GM18907 (cell line): ENCODE measurements around the gene CAMSAP3.
A peak's percentile ranks its signal among the peaks of the same experiment; 100 is the strongest.

Source experiments
- ATAC-seq: cut with Tn5 transposase; IDR thresholded peaks from one replicate; pipeline ENCODE4 v1.9.1; 2021; ENCODE audit warnings: mild to moderate bottlenecking, moderate library complexity; ENCODE audit not compliant: unreplicated experiment

The CAMSAP3 gene

GRCh38 chr19:7612282-7613274 lies 16.9 kb downstream of the CAMSAP3 start:
- no peak for ATAC-seq

- ATAC-seq: no peak
Observed at GRCh38 chr19:7614859-7615741, 19.4 kb downstream of the CAMSAP3 start.

GRCh38 chr19:7617172-7617571 lies 21.5 kb downstream of the CAMSAP3 start:
- ATAC-seq: no peak

- no peak for ATAC-seq
Observed at GRCh38 chr19:7617735-7618134, 22.1 kb downstream of the CAMSAP3 start.

- ATAC-seq: no peak
Observed at GRCh38 chr19:7618348-7618747, 22.7 kb downstream of the CAMSAP3 start.

- no peak for ATAC-seq
Observed at GRCh38 chr19:7618771-7619510, 23.3 kb downstream of the CAMSAP3 start.

- no peak for ATAC-seq
Observed at GRCh38 chr19:7619671-7620441, 24.2 kb downstream of the CAMSAP3 start.

- ATAC-seq: no peak
Observed at GRCh38 chr19:7620442-7621412, 25.1 kb downstream of the CAMSAP3 start.

- no peak for ATAC-seq
Observed at GRCh38 chr19:7622933-7623685, 27.4 kb downstream of the CAMSAP3 start.

- ATAC-seq: no peak
Observed at GRCh38 chr19:7623725-7624603, 28.3 kb downstream of the CAMSAP3 start.

GRCh38 chr19:7624810-7625209 lies 29.1 kb downstream of the CAMSAP3 start:
- ATAC-seq: no peak

GRCh38 chr19:7625763-7626372 lies 30.2 kb downstream of the CAMSAP3 start:
- no peak for ATAC-seq

- no peak for ATAC-seq
Observed at GRCh38 chr19:7627166-7627565, 31.5 kb downstream of the CAMSAP3 start.

- ATAC-seq: no peak
Observed at GRCh38 chr19:7628589-7629311, 33.1 kb downstream of the CAMSAP3 start.

- ATAC-seq: peak; percentile 82
Observed at GRCh38 chr19:7629347-7630054, 33.8 kb downstream of the CAMSAP3 start, which contains the start of the genes PET100 and XAB2. Gene PET100 (plus strand): TSS chr19:7629793. CDS start chr19:7629834, 41 bp downstream. Gene XAB2 (minus strand): TSS chr19:7629545. CDS start chr19:7629527, 18 bp downstream.
